IMR-90 (cell line): ENCODE results near the gene RFTN1.

Experiments used
- CTCF ChIP-seq: conservative IDR thresholded peaks from 2 replicates; pipeline ENCODE4 v1.5.1; 2012; ENCODE audit warnings: mild to moderate bottlenecking, low read depth, low read length, improper control_type of control experiment
- MXI1 ChIP-seq: IDR thresholded peaks from 2 replicates; pipeline ENCODE4 v1.6.1; 2012; ENCODE audit warnings: low read depth, mild to moderate bottlenecking, low read length, moderate library complexity, borderline replicate concordance
- POLR2A ChIP-seq: IDR thresholded peaks from 2 replicates; pipeline ENCODE4 v1.6.1; 2012; ENCODE audit warnings: mild to moderate bottlenecking, low read depth, low read length
- RAD21 ChIP-seq: IDR thresholded peaks from 2 replicates; pipeline ENCODE4 v1.6.1; 2012; ENCODE audit warnings: low read length, improper control_type of control experiment
- RCOR1 ChIP-seq: IDR thresholded peaks from 2 replicates; pipeline ENCODE4 v1.6.1; 2012; ENCODE audit warnings: mild to moderate bottlenecking, low read length, improper control_type of control experiment; ENCODE audit not compliant: insufficient replicate concordance

GRCh38 chr3:16308727-16309126 is 204.8 kb downstream of the RFTN1 start:
- TF ChIP-seq CTCF (no peak), POLR2A (no peak), MXI1 (no peak), RCOR1 (no peak), RAD21 (no peak)
